Measurements from ENCODE around the gene RAB3C.
A peak's percentile ranks its signal among the peaks of the same experiment; 100 is the strongest.
"Not testable (repeated sequence)": the region's sequence is repeated elsewhere in the genome, so short reads cannot be mapped to it uniquely, and the experiment has no call there.

The RAB3C gene, protein sequence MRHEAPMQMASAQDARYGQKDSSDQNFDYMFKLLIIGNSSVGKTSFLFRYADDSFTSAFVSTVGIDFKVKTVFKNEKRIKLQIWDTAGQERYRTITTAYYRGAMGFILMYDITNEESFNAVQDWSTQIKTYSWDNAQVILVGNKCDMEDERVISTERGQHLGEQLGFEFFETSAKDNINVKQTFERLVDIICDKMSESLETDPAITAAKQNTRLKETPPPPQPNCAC

DNA sequence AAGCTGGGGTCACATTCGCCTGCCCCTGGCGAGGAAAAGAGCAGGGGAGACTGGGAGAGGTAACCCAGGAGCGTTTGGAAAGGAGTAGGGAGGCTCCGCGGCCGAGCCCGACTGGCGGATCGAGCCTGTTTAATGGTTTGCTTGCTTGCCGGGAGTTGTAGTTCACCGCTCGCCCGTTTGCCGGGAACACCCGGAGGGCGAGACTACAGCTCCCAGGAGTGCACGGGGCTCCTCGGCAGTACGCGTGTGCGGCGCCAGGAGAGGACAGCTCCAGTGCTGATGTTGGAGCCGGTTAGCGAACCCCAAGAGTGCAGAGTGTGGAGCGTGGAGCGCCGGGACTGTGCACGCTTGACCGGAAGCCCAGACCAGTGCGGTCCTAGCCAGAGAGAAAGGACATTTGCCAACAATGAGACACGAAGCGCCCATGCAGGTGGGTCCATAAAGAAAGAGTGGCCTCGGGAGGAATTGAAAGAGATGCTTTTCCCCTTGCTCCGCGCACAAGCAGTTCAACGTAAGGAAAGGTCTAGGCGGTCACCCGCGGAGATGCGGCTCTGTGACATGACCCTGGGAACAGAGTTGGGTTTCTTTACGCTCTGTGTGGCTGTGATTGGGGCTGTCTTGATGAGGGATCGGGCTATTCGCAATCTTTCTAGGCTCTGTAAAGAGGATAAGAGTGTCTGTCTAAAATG, at the start of gene RAB3C:
Gene RAB3C (plus strand): TSS at position 273 of the 689 bp plus-strand sequence. CDS start 134 bp downstream, at position 407.
- no peak within 1 kb of the TSS; the same call in 1 of the 2 replicates for H3K9ac ChIP-seq

DNA sequence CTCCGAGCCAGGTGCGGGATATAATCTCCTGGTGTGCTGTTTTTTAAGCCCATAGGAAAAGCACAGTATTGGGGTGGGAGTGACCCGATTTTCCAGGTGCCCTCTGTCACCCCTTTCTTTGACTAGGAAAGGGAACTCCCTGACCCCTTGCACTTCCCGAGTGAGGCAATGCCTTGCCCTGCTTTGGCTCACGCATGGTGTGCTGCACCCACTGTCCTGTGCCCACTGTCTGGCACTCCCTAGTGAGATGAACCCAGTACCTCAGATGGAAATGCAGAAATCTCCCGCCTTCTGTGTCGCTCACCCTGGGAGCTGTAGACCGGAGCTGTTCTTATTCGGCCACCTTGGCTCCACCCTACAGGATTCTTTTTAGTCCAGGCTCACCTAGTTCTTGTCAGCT, 40.9 kb upstream of the RAB3C start:
- not testable (repeated sequence) for H3K4me3 ChIP-seq (IDR thresholded peaks at IDR 0.05; ENCODE audit: insufficient read depth, low read depth, low read length); H3K79me2 ChIP-seq (ENCODE audit: insufficient read depth, low read depth); H3K36me3 ChIP-seq (ENCODE audit: insufficient read depth); H3K27me3 ChIP-seq (ENCODE audit: insufficient read depth, low read depth); H3K27ac ChIP-seq; H2AFZ ChIP-seq (ENCODE audit: low read depth); H3K4me2 ChIP-seq; H3K9ac ChIP-seq; H3K4me1 ChIP-seq (ENCODE audit: low read depth, poor library complexity, severe bottlenecking); H4K20me1 ChIP-seq (ENCODE audit: insufficient read depth)

More for the DNA sequence above, at the start of gene RAB3C:
- Histone ChIP-seq H3K27me3 (ENCODE audit: insufficient read depth, low read depth) (no peaks in the 10 kb centered on the region), H2AFZ (ENCODE audit: low read depth) (peak within 1 kb of the TSS; percentile 95), H3K4me2 (peak within 1 kb of the TSS; percentile 84), H4K20me1 (ENCODE audit: insufficient read depth) (no peaks in the 10 kb centered on the region), H3K27ac (no peak within 1 kb of the TSS), H3K4me3 (IDR thresholded peaks at IDR 0.05; ENCODE audit: insufficient read depth, low read depth, low read length) (no peak within 1 kb of the TSS), H3K4me1 (ENCODE audit: low read depth, poor library complexity, severe bottlenecking) (peaks cover 3% of the 10 kb centered on the region), H3K36me3 (ENCODE audit: insufficient read depth) (no peaks in the 10 kb centered on the region), H3K79me2 (ENCODE audit: insufficient read depth, low read depth) (no peaks in the 10 kb centered on the region)
- TF ChIP-seq, protein P1, sequence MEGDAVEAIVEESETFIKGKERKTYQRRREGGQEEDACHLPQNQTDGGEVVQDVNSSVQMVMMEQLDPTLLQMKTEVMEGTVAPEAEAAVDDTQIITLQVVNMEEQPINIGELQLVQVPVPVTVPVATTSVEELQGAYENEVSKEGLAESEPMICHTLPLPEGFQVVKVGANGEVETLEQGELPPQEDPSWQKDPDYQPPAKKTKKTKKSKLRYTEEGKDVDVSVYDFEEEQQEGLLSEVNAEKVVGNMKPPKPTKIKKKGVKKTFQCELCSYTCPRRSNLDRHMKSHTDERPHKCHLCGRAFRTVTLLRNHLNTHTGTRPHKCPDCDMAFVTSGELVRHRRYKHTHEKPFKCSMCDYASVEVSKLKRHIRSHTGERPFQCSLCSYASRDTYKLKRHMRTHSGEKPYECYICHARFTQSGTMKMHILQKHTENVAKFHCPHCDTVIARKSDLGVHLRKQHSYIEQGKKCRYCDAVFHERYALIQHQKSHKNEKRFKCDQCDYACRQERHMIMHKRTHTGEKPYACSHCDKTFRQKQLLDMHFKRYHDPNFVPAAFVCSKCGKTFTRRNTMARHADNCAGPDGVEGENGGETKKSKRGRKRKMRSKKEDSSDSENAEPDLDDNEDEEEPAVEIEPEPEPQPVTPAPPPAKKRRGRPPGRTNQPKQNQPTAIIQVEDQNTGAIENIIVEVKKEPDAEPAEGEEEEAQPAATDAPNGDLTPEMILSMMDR (conservative IDR thresholded peaks at IDR 0.05; ENCODE audit: low read depth, low read length) = no peak

DNA sequence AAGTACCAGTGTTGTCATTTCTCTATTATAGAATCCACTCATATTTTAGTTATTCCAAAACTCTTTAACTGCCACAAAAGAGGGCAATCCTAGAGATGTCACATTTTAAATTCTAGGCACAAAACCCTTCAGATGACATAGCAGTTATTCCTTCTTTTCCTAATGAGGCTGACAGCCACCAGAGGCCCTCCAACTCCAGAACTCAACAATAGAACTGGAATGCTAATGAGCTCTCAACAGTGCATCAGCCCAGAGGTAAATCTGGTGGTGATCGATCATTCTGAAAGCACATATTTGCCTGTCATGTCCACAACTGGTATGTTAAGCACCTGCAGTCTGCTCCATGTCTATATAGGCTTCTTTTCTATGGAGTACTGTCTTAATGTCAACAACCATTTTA, 40.2 kb upstream of the RAB3C start:
- no peak overlapping the region for H2AFZ ChIP-seq (ENCODE audit: low read depth)
- H3K4me3 ChIP-seq (IDR thresholded peaks at IDR 0.05; ENCODE audit: insufficient read depth, low read depth, low read length) = no peak overlapping the region
- no peaks in the 10 kb centered on the region for H3K79me2 ChIP-seq (ENCODE audit: insufficient read depth, low read depth)
- H3K27ac ChIP-seq = no peak overlapping the region
- no peaks in the 10 kb centered on the region for H3K27me3 ChIP-seq (ENCODE audit: insufficient read depth, low read depth)
- no peaks in the 10 kb centered on the region for H3K4me1 ChIP-seq (ENCODE audit: low read depth, poor library complexity, severe bottlenecking)
- TF ChIP-seq, protein P1 (conservative IDR thresholded peaks at IDR 0.05; ENCODE audit: low read depth, low read length) = no peak
- no peaks in the 10 kb centered on the region for H3K36me3 ChIP-seq (ENCODE audit: insufficient read depth)
- H3K9ac ChIP-seq = no peak overlapping the region
- no peaks in the 10 kb centered on the region for H4K20me1 ChIP-seq (ENCODE audit: insufficient read depth)
- no peak overlapping the region for H3K4me2 ChIP-seq

DNA sequence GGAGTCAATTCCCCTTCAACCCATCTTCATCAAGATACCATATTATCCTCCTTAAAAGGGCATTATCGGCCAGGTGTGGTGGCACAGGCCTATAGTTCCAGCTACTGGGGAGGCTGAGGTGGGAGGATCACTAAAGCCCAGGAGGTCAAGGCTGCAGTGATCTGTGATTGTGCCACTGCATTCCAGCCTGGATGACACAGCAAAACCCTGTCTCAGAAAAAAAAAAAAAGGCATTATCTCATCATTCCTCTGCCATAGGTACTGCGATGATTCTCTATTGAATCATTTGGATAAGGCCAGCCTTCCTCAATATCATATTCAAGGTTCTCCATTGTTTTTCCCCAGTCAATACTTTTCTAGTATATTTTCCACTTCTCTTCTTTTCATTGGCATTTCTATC, 39.2 kb upstream of the RAB3C start:
- TF ChIP-seq, protein P1 (conservative IDR thresholded peaks at IDR 0.05; ENCODE audit: low read depth, low read length) = no peak
- Histone ChIP-seq H3K4me2 (no peak overlapping the region), H3K36me3 (ENCODE audit: insufficient read depth) (no peaks in the 10 kb centered on the region), H3K79me2 (ENCODE audit: insufficient read depth, low read depth) (no peaks in the 10 kb centered on the region), H2AFZ (ENCODE audit: low read depth) (no peak overlapping the region), H3K9ac (no peak overlapping the region), H3K4me3 (IDR thresholded peaks at IDR 0.05; ENCODE audit: insufficient read depth, low read depth, low read length) (no peak overlapping the region), H3K27ac (no peak overlapping the region), H3K4me1 (ENCODE audit: low read depth, poor library complexity, severe bottlenecking) (no peaks in the 10 kb centered on the region), H4K20me1 (ENCODE audit: insufficient read depth) (no peaks in the 10 kb centered on the region), H3K27me3 (ENCODE audit: insufficient read depth, low read depth) (no peaks in the 10 kb centered on the region)

DNA sequence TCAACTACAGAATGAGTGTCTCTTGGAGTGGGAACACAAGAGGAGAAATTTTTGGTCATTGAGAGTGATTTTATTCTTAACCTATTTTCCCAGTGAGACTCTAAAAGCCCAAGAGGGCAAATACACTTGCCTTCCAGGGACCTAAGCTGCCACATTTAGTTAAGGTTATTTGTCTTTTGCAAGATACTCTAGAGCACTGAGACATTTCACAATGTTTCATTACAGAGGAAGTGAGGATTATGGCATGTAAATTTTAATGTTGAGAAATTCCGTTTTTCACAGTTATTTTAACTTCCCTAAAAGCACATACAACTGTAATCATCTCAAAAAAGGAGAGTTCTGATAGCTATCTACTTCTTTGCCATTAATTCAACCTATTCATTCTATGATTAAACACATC, 38.7 kb upstream of the RAB3C start:
- H3K36me3 ChIP-seq (ENCODE audit: insufficient read depth) = no peaks in the 10 kb centered on the region
- H2AFZ ChIP-seq (ENCODE audit: low read depth) = no peak overlapping the region
- H3K4me3 ChIP-seq (IDR thresholded peaks at IDR 0.05; ENCODE audit: insufficient read depth, low read depth, low read length) = no peak overlapping the region
- no peaks in the 10 kb centered on the region for H3K27me3 ChIP-seq (ENCODE audit: insufficient read depth, low read depth)
- no peaks in the 10 kb centered on the region for H4K20me1 ChIP-seq (ENCODE audit: insufficient read depth)
- TF ChIP-seq, protein P1 (conservative IDR thresholded peaks at IDR 0.05; ENCODE audit: low read depth, low read length) = no peak
- no peak overlapping the region for H3K4me2 ChIP-seq
- H3K4me1 ChIP-seq (ENCODE audit: low read depth, poor library complexity, severe bottlenecking) = no peaks in the 10 kb centered on the region
- no peaks in the 10 kb centered on the region for H3K79me2 ChIP-seq (ENCODE audit: insufficient read depth, low read depth)
- H3K9ac ChIP-seq = no peak overlapping the region
- H3K27ac ChIP-seq = no peak overlapping the region
